Keratinocyte (primary cell): ENCODE measurements around the gene TLE1.

Experiments used
- EZH2 ChIP-seq: IDR thresholded peaks from one replicate; pipeline ENCODE4 v1.6.1; 2012; ENCODE audit warnings: inconsistent platforms, mild to moderate bottlenecking, low read length, moderate library complexity
- TF ChIP-seq, protein P1 (sequence below), 3 experiments: IDR thresholded peaks in 1 of 3; conservative IDR thresholded peaks in 1 of 3; optimal IDR thresholded peaks in 1 of 3; 2 replicates in 2 of 3; 3 replicates in 1 of 3; pipeline versions ENCODE3 to v1.5.1; 2011; ENCODE audit warnings: low read length in 3 of 3, mild to moderate bottlenecking in 3 of 3, moderate library complexity in 2 of 3, control low read depth in 1 of 3, inconsistent platforms in 1 of 3; ENCODE audit not compliant: insufficient read depth in 2 of 3; ENCODE audit errors: extremely low read depth in 1 of 3

DNA sequence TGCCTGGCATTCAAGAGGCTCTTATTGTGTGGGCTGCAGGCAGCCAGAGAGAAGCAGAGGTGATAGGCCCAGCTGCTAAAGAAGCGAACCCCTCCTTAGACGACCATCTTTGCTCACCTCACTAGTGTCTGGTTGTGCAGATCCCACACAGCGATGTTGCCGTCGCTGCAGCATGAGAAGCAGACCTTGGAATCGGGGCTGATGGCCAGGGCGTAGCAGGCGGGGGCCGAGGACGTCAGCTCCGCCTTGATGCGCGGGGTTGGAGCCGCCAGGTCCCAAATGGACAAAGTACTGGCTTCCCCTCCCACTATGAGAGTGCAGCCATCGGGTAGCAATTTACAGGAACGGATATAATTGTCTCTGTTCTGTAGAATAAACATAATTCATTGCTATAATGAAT is 98.7 kb downstream of the TLE1 start:
- TF ChIP-seq, protein P1, sequence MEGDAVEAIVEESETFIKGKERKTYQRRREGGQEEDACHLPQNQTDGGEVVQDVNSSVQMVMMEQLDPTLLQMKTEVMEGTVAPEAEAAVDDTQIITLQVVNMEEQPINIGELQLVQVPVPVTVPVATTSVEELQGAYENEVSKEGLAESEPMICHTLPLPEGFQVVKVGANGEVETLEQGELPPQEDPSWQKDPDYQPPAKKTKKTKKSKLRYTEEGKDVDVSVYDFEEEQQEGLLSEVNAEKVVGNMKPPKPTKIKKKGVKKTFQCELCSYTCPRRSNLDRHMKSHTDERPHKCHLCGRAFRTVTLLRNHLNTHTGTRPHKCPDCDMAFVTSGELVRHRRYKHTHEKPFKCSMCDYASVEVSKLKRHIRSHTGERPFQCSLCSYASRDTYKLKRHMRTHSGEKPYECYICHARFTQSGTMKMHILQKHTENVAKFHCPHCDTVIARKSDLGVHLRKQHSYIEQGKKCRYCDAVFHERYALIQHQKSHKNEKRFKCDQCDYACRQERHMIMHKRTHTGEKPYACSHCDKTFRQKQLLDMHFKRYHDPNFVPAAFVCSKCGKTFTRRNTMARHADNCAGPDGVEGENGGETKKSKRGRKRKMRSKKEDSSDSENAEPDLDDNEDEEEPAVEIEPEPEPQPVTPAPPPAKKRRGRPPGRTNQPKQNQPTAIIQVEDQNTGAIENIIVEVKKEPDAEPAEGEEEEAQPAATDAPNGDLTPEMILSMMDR (optimal IDR thresholded peaks at IDR 0.05 in 1 of 3, IDR thresholded peaks at IDR 0.05 in 1 of 3, conservative IDR thresholded peaks at IDR 0.05 in 1 of 3; ENCODE audit: extremely low read depth in 1 of 3, insufficient read depth in 2 of 3, low read length in 3 of 3) = no peak
- no peak for TF ChIP-seq EZH2
